Measurements from ENCODE around the gene IFFO2. TPM values are rescaled to one million over a fixed set of nuclear protein-coding genes. Genes with fewer than 3 reads are reported as not detected.

The IFFO2 gene
- polyA plus RNA-seq, 12 donors, result 3.6 to 27.6 (median 5.3) TPM; not detected in 1

DNA sequence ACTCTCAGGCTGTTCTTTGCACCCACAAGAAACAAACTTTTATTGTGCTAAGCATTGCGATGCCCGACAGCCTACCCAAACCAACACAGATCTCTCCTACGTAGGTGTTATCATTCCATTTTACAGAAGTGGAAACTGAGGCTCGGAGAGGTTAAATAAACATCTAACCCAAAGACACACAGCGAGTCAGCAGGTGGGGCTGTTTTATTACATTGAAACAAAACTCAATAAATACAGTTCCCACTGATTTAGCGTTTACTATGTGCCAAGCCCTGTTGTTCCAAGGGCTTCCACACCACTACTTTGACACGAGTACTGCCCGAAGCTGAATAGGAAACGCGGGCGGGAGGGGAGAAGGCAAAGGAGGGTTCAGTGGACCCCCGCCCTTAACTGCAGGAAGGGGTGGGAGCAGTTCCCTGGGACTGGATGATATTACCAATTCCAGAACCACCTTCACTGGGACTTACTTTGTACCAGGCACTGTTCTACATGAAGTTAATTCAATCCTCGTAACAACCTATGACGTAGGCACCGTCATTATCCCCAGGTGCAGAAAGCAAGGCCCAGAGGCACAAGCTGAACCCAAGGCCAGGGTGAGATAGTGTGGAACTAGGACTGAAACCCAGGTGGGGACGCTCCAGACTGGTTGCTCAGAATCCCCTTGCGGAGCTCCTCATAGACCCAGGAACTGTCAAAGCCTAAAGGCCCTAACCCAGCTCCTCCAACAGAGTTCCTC is 34.8 kb downstream of the IFFO2 start:
- no peak for DNase-seq

DNA sequence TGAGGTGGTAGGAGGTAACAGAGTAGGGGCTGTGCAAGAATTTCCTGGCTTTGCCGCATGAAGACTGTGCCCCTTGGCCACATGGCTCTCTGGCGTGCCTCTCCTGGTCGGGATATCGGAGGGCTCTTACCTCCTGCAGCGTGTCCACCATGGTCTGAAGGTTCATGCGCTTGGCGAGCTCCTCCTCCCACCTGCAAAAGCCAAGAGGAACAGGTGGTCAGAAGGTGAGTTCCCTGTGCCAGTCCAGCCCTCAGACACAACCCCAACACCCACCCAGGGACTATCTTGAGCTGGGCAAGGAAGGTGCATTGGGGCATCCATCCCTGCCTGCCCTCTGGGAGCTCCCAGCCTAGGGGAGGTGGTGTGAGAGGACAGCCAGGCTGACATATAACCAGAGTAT is 35.5 kb downstream of the IFFO2 start:
- DNase-seq, result no peak

DNA sequence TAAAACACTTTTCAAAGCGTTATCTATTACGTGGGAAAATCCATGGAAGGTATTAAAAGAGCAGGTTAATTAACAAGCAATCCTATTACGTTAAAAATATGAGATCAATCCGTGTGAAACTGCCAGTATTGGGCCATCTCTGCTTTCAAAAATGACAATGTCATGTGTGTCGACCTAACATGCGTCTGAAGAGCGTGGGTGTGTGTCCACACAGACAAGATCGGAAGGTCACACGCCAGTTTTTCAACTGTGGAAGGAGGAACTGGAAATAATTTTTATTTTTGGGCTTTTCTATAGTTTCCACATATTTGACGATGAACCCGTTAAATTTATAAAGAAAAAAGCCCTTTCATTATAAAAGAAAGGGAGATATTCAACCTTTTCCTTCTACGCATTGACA is 36.5 kb downstream of the IFFO2 start:
- no peak for DNase-seq

DNA sequence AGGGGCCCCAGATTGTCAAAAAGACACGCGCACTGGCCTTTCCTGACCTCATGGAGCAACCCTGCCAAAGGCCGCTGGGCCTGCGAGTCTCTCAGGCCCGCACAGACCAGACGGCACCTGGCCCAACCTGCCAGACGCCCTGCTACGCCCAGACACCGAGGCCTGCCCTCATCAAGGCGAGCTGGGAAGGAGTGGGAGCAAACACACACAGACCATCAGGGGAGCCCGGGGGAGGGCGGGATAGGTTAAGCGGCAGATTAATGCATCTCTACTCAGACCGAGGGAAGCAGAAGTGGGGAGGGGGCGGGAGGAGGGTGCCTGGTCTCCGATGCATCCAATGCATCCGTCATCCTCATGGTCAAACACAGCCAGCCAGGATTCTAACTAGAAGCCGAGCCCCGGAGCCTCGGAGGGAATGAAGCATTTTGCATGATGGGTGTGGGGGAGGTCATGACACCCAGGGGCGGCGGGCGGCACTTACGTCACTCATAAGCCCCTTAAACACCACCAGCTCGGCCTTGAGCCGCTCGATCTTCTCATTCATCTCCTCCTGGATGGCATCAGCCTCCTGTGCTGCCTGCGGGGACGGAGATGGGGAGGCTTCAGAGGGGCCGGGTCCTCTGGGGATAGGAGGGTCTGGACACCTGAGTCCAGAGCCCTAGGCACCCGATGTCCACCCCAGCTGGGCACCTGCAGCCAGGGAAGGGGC is 37.1 kb downstream of the IFFO2 start:
- DNase-seq, result no peak

DNA sequence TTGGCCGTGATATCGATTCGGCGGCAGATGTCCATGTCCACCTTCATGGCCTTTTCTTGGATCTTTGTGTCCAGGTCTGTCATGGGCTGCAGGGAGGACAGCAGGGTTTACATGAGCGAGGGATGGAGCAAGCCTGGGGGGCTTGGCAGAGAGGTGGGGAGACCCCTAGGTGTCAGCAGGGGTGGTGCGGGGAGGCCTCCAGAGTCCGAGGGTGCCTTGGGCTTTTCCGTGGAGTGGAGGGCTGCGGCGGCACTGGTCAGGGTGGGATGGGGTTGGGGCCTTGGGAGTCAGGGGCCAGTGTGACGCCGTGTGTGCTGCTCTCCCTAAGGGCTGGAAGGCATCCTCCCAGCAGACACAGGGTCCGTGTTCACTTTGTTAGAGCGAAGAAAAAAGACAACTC is 38.1 kb downstream of the IFFO2 start:
- no peak for DNase-seq

GRCh38 chr1:18917071-18917799 is 39.2 kb downstream of the IFFO2 start:
- no peak for DNase-seq

DNA sequence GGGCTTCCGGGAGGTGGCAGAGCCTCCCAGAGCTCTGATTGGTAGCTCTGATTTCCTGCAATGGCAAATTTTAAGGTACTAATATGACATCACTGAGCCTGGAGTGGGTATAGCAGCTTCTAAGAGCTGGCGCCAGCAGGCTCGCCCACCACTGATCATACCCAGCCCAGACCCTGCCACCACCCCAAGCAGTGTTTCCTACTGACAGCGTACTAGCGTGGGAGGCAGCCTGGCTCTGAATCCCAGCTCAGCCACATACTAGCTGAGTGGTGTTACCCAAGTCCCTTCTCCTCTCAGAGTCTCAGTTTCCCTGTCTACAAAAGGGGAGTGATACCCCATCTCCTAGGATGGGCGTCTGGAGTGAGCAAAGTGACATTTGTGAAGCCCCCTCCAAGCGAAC is 41.1 kb downstream of the IFFO2 start:
- DNase-seq, result no peak

DNA sequence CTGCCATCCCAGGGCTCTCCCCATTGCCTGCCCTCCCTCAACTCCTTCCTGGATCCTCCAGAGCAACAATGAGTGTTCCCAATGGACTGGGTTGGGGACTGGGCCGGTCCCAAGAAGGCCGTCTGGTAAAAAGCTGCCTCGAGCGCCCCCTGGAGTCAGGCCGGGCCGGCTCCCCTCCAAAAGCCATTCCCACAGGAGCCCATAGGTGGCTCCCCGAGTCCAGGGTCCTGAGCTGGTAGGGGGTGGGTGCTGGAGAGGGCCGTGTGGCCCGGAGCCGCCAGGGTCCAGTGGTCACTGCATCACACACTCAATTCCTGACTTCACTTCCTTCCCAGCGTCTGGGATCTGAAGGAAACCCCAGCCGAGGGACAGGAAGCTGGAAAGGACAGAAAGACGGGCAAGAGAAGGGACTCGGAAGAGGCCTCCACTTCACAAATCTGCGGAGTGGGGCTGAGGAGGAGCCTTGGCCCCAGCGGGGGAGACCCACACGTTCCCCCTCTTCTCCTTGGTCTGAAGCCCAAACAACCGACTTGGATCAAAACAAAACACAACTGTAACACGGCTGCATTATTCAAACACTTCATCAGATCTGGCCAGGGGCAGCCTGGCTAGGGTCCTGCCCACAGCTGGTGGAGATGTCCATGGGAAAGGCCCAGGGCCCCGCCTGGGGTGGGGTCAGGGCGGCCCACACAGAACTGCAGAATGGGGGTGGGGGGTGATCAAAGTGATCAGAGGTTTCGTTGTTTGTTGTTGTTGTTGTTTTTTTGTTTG is 43.2 kb downstream of the IFFO2 start:
- peak; percentile 62 for DNase-seq

GRCh38 chr1:18912550-18912949 is 43.9 kb downstream of the IFFO2 start:
- DNase-seq, result no peak

- no peak for DNase-seq
These were observed 47.3 kb downstream of the IFFO2 start for GRCh38 chr1:18908911-18909771.

DNA sequence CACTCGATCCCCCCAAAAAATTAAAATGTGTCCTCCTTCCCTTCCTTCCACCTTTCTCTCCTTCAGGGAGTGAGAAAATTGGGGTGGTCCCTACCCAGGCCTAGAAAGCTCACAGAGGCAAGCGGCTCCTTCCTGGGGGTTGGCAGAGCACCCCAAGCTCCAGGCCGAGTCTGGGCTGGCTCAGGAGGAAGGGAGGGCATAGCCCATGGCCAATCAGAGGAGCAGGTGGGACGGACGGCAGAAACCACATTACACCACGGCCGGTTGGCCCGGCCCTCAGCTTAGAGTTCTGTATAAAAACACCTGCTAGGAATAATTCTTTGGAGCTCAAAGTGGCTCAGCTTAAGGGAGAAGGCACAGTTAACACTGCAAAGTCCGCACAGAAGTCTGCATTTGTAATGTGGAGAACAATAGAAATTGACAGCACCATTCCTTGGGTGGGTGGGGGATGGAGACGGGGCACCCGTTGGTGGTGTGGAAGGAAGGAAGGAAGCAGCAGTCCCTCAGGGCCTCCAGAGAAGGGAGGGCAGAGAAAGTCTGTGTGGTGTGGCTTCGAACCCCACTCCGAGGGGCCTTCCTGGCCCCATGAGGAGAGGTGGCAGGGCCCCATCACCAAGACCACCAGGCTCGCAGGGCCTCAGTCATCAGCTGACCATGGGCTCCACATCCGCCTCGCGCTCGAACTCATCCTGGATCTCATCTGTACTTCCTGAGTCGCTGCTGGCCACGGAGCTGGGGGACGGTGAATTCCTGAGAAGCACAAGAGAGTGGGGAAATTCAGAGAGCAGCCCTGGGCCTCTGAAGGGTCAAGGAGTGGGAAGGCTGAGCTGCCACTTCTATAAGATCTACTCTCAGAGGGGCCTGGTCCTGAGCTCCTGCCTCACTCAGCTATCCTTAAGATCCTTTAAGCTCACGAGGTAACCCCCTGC is 48.3 kb downstream of the IFFO2 start:
- DNase-seq, result no peak

- DNase-seq, result peak; percentile 82
These were observed 49.2 kb downstream of the IFFO2 start for GRCh38 chr1:18907021-18907916.

DNA sequence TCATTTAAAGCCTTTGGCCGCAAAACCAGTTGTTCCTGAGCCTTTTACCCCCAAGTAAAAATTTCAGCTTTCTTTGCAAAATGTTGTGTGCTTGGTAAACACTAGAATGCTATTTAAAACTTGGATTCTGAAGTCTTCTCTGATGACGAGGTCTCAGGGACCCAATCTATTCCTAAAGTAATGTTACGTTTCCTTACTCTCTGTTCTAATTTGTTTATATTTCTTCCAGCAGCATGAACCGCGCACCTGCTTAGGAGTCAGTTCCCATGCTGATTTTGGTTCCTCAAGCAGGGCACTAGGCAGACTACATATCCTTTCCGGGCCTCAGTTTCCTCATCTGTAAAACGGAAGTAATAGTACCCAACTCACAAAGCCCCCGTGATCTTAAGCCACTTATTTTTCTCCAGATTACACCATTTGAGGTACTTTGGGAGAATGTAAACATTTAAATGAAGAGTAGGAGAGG is 53.2 kb downstream of the IFFO2 start:
- DNase-seq, result no peak

DNA sequence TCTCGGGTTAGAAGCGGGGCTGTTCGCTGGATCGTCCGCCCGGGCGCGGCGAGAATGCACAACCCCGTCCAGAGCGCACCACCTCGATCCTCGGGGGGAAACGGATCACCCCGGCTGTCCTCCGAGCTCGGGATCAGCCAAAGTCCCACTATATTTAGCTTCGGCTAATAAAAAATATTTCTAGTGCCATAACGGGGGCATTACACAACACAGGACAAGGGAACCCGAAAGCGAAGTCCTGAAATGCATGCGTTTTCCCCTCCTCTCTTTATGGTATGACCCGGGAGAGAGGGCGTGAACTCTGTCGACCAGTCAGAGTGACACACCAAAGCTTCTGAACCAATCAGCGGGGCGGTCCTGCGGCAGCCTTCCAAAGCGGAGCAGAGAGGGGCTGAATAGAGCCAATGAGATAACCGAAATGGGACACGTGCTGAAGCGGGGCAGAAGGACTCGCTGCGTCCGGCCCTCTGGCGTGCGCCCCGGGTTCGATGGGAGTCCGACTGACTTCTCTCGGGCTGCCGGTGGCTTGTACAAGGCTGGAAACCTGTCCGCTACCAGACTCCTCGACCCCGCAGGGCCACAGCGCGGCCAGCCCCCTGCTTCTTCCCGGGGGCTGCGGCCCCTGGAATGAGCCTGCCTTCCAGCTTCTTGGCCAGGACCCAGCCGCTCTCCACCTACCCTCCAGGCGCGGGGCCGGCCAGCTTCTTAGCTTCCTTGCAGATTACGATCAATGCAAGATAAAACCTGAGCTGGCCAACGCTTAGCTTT is 53.8 kb downstream of the IFFO2 start, which contains the start of gene ALDH4A1:
Gene ALDH4A1 (minus strand): TSS at position 33 of the 768 bp plus-strand sequence. CDS start 32 bp downstream, at position 1.
- peak; percentile 98 for DNase-seq

DNA sequence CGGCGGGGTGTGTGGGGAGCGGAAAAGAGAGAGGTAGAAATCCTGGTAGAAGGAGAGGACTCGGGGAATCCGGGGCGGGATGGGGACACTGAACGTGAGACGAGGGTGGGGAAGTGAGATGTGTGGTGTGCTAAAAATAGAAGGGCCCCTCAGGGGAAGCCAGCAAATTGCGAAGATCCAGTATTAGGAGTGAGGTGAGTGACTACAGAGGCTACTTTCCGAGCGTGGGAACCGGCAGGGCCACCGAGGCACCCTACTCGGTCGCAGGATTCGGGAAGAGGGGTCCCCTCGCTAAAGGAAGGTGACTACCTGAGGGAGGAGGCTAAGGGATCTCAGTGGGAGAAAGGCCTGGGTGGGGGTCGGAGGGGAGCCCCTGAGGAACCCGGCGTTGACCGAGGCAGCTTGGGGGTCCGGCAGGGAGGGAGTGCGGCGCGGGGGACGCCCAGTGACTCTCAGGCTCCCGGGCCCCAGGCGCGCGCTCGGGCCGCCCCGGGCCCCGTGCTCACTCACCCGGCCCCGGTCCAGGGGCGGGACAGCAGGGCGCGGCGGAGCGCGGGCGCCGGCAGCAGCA is 54.4 kb downstream of the IFFO2 start:
- DNase-seq, result no peak

GRCh38 chr1:18901147-18901951 is 55.1 kb downstream of the IFFO2 start:
- no peak for DNase-seq
